Measurements from ENCODE around the gene CYB561D2.

The CYB561D2 gene

GRCh38 chr3:50325113-50325480 is 25.6 kb upstream of the CYB561D2 start:
- Histone ChIP-seq H2BK12ac (ENCODE audit: low read length) (no peak overlapping the region), H4K12ac (ENCODE audit: low read depth, low read length) (no peak overlapping the region), H3K9ac (ENCODE audit: low read length) (no peak overlapping the region), H2BK120ac (ENCODE audit: insufficient read depth, low read length, poor library complexity) (no peak overlapping the region), H3K79me1 (ENCODE audit: low read length) (peaks cover 19% of the 10 kb centered on the region), H3K36me3 (ENCODE audit: control insufficient read depth in 1 of 2, insufficient read depth in 2 of 2, low read length in 2 of 2) (peaks cover 23 to 25% of the 10 kb centered on the region in 2 experiments), H3K4me1 (ENCODE audit: control insufficient read depth in 1 of 2, insufficient read depth in 2 of 2, low read length in 2 of 2) (peaks cover 19 to 22% of the 10 kb centered on the region in 2 experiments), H3K4me2 (ENCODE audit: low read length) (no peak overlapping the region), H3K18ac (ENCODE audit: low read length) (no peak overlapping the region), H2AFZ (ENCODE audit: insufficient read depth, low read length, poor library complexity) (no peak overlapping the region), H3K79me2 (ENCODE audit: control insufficient read depth, insufficient read depth, low read length, poor library complexity) (peaks cover 19% of the 10 kb centered on the region), H3K4me3 (ENCODE audit: low read depth, low read length) (no peak overlapping the region), H2AK5ac (ENCODE audit: low read length) (no peak overlapping the region), H4K91ac (ENCODE audit: low read depth, low read length) (no peak overlapping the region), H3K27ac (ENCODE audit: low read depth, low read length) (no peak overlapping the region), H3K4ac (ENCODE audit: low read depth, low read length) (no peak overlapping the region), H2BK5ac (ENCODE audit: low read depth, low read length, poor library complexity) (no peak overlapping the region), H3K23ac (ENCODE audit: low read length) (no peak overlapping the region), H3K14ac (ENCODE audit: low read length) (no peak overlapping the region), H3K9me3 (ENCODE audit: insufficient read depth, low read depth, low read length) (peaks cover 1% of the 10 kb centered on the region), H4K8ac (ENCODE audit: low read depth, low read length) (no peak overlapping the region), H3K27me3 (ENCODE audit: insufficient read depth, low read length) (no peaks in the 10 kb centered on the region)
- no peak for DNase-seq
- WGBS (ENCODE audit: extremely low coverage, insufficient coverage, insufficient read length), result no CpG with 5 or more reads among the region's 2 CpGs

- Histone ChIP-seq H2AFZ (ENCODE audit: insufficient read depth, low read length, poor library complexity) (no peak overlapping the region), H3K4me3 (ENCODE audit: low read depth, low read length) (no peak overlapping the region), H3K4ac (ENCODE audit: low read depth, low read length) (no peak overlapping the region), H3K9ac (ENCODE audit: low read length) (no peak overlapping the region), H4K12ac (ENCODE audit: low read depth, low read length) (no peak overlapping the region), H3K14ac (ENCODE audit: low read length) (no peak overlapping the region), H3K79me1 (ENCODE audit: low read length) (peaks cover 19% of the 10 kb centered on the region), H2AK5ac (ENCODE audit: low read length) (no peak overlapping the region), H2BK120ac (ENCODE audit: insufficient read depth, low read length, poor library complexity) (no peak overlapping the region), H3K4me1 (ENCODE audit: control insufficient read depth in 1 of 2, insufficient read depth in 2 of 2, low read length in 2 of 2) (peaks cover 14 to 18% of the 10 kb centered on the region in 2 experiments), H3K27ac (ENCODE audit: low read depth, low read length) (no peak overlapping the region), H3K23ac (ENCODE audit: low read length) (no peak overlapping the region), H4K8ac (ENCODE audit: low read depth, low read length) (no peak overlapping the region), H3K36me3 (ENCODE audit: control insufficient read depth in 1 of 2, insufficient read depth in 2 of 2, low read length in 2 of 2) (peaks cover 28 to 30% of the 10 kb centered on the region in 2 experiments), H4K91ac (ENCODE audit: low read depth, low read length) (no peak overlapping the region), H3K4me2 (ENCODE audit: low read length) (no peak overlapping the region), H3K27me3 (ENCODE audit: insufficient read depth, low read length) (no peaks in the 10 kb centered on the region), H2BK12ac (ENCODE audit: low read length) (no peak overlapping the region), H3K9me3 (ENCODE audit: insufficient read depth, low read depth, low read length) (peaks cover 1% of the 10 kb centered on the region), H3K18ac (ENCODE audit: low read length) (no peak overlapping the region), H3K79me2 (ENCODE audit: control insufficient read depth, insufficient read depth, low read length, poor library complexity) (peaks cover 15% of the 10 kb centered on the region), H2BK5ac (ENCODE audit: low read depth, low read length, poor library complexity) (no peak overlapping the region)
- DNase-seq, result no peak
- no CpG with 5 or more reads among the region's 11 CpGs for WGBS (ENCODE audit: extremely low coverage, insufficient coverage, insufficient read length)
Observed at GRCh38 chr3:50325497-50326181, 25.0 kb upstream of the CYB561D2 start.

- H3K4ac ChIP-seq (ENCODE audit: low read depth, low read length), result no peak overlapping the region
- no peak overlapping the region for H2BK5ac ChIP-seq (ENCODE audit: low read depth, low read length, poor library complexity)
- peaks cover 12% of the 10 kb centered on the region for H3K79me2 ChIP-seq (ENCODE audit: control insufficient read depth, insufficient read depth, low read length, poor library complexity)
- no peak overlapping the region for H4K12ac ChIP-seq (ENCODE audit: low read depth, low read length)
- no peak overlapping the region for H4K91ac ChIP-seq (ENCODE audit: low read depth, low read length)
- H3K27me3 ChIP-seq (ENCODE audit: insufficient read depth, low read length), result no peaks in the 10 kb centered on the region
- no peak overlapping the region for H3K9ac ChIP-seq (ENCODE audit: low read length)
- H2BK120ac ChIP-seq (ENCODE audit: insufficient read depth, low read length, poor library complexity), result no peak overlapping the region
- H3K14ac ChIP-seq (ENCODE audit: low read length), result no peak overlapping the region
- peaks cover 15% of the 10 kb centered on the region for H3K79me1 ChIP-seq (ENCODE audit: low read length)
- no peak overlapping the region for H4K8ac ChIP-seq (ENCODE audit: low read depth, low read length)
- no peak overlapping the region for H3K4me2 ChIP-seq (ENCODE audit: low read length)
- H3K4me1 ChIP-seq (ENCODE audit: control insufficient read depth in 1 of 2, insufficient read depth in 2 of 2, low read length in 2 of 2), result peaks cover 14 to 18% of the 10 kb centered on the region in 2 experiments
- no peak overlapping the region for H2BK12ac ChIP-seq (ENCODE audit: low read length)
- H3K18ac ChIP-seq (ENCODE audit: low read length), result no peak overlapping the region
- no peak for DNase-seq
- H3K36me3 ChIP-seq (ENCODE audit: control insufficient read depth in 1 of 2, insufficient read depth in 2 of 2, low read length in 2 of 2), result peaks cover 34% of the 10 kb centered on the region in 2 experiments
- no peak overlapping the region for H2AK5ac ChIP-seq (ENCODE audit: low read length)
- no peak overlapping the region for H3K23ac ChIP-seq (ENCODE audit: low read length)
- no peak overlapping the region for H3K4me3 ChIP-seq (ENCODE audit: low read depth, low read length)
- H3K9me3 ChIP-seq (ENCODE audit: insufficient read depth, low read depth, low read length), result peaks cover 1% of the 10 kb centered on the region
- no CpG with 5 or more reads among the region's 8 CpGs for WGBS (ENCODE audit: extremely low coverage, insufficient coverage, insufficient read length)
- no peak overlapping the region for H3K27ac ChIP-seq (ENCODE audit: low read depth, low read length)
- H2AFZ ChIP-seq (ENCODE audit: insufficient read depth, low read length, poor library complexity), result no peak overlapping the region
Observed at GRCh38 chr3:50326182-50326541, 24.5 kb upstream of the CYB561D2 start.

GRCh38 chr3:50327129-50327528 is 23.5 kb upstream of the CYB561D2 start:
- Histone ChIP-seq H4K8ac (ENCODE audit: low read depth, low read length) (peak overlapping the region; percentile 6), H2BK12ac (ENCODE audit: low read length) (no peak overlapping the region), H2BK120ac (ENCODE audit: insufficient read depth, low read length, poor library complexity) (no peak overlapping the region), H3K23ac (ENCODE audit: low read length) (no peak overlapping the region), H3K9me3 (ENCODE audit: insufficient read depth, low read depth, low read length) (peaks cover 1% of the 10 kb centered on the region), H3K79me2 (ENCODE audit: control insufficient read depth, insufficient read depth, low read length, poor library complexity) (peaks cover 7% of the 10 kb centered on the region), H2AK5ac (ENCODE audit: low read length) (no peak overlapping the region), H4K91ac (ENCODE audit: low read depth, low read length) (no peak overlapping the region), H3K4me3 (ENCODE audit: low read depth, low read length) (peak overlapping the region; percentile 96), H4K12ac (ENCODE audit: low read depth, low read length) (no peak overlapping the region), H3K27me3 (ENCODE audit: insufficient read depth, low read length) (no peaks in the 10 kb centered on the region), H3K79me1 (ENCODE audit: low read length) (peaks cover 7% of the 10 kb centered on the region), H3K14ac (ENCODE audit: low read length) (no peak overlapping the region), H2BK5ac (ENCODE audit: low read depth, low read length, poor library complexity) (no peak overlapping the region), H3K4me1 (ENCODE audit: control insufficient read depth in 1 of 2, insufficient read depth in 2 of 2, low read length in 2 of 2) (peaks cover 11 to 16% of the 10 kb centered on the region in 2 experiments), H3K4ac (ENCODE audit: low read depth, low read length) (peak overlapping the region; percentile 90), H3K36me3 (ENCODE audit: control insufficient read depth in 1 of 2, insufficient read depth in 2 of 2, low read length in 2 of 2) (peaks cover 43% of the 10 kb centered on the region in 2 experiments), H2AFZ (ENCODE audit: insufficient read depth, low read length, poor library complexity) (no peak overlapping the region), H3K4me2 (ENCODE audit: low read length) (peak overlapping the region; percentile 98), H3K9ac (ENCODE audit: low read length) (no peak overlapping the region), H3K27ac (ENCODE audit: low read depth, low read length) (no peak overlapping the region), H3K18ac (ENCODE audit: low read length) (no peak overlapping the region)
- no peak for DNase-seq
- WGBS (ENCODE audit: extremely low coverage, insufficient coverage, insufficient read length), result no CpG with 5 or more reads among the region's 4 CpGs

Measured in trophoblast cell (in vitro differentiated cells and primary cell).